ENCODE data around the gene SGSM1.

DNA sequence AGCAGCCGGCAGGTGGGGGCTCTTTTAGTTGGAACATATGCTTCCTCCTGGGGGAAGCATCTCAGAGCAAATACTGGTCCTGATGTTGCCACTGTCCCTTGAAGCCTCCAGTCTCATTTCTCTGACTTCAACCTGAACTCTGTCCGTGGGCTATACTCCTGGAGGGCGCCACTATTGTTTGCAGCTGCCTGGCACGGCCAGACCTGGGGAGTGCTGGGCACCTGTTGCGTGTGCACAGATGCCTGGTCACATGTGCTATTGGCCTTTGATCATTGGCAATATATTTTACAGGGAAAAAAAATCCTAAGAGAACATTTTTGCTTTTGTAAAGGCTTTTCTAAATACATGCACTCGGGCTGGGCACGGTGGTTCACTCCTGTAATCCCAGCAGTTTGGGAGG, 122.3 kb downstream of the SGSM1 start:
- TF ChIP-seq POLR2AphosphoS5 (IDR thresholded peaks at IDR 0.05) (no peak), POLR2A (IDR thresholded peaks at IDR 0.05) (no peak), EP300 (IDR thresholded peaks at IDR 0.05) (no peak)
- TF ChIP-seq, protein P1, sequence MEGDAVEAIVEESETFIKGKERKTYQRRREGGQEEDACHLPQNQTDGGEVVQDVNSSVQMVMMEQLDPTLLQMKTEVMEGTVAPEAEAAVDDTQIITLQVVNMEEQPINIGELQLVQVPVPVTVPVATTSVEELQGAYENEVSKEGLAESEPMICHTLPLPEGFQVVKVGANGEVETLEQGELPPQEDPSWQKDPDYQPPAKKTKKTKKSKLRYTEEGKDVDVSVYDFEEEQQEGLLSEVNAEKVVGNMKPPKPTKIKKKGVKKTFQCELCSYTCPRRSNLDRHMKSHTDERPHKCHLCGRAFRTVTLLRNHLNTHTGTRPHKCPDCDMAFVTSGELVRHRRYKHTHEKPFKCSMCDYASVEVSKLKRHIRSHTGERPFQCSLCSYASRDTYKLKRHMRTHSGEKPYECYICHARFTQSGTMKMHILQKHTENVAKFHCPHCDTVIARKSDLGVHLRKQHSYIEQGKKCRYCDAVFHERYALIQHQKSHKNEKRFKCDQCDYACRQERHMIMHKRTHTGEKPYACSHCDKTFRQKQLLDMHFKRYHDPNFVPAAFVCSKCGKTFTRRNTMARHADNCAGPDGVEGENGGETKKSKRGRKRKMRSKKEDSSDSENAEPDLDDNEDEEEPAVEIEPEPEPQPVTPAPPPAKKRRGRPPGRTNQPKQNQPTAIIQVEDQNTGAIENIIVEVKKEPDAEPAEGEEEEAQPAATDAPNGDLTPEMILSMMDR (IDR thresholded peaks at IDR 0.05) = no peak

Data from suprapubic skin (tissue), 4 donors.